Mesenchymal stem cell (in vitro differentiated cells and primary cell): ENCODE data around the gene PRKAG2.

Experiments used
- DNase-seq: peaks from one replicate; pipeline ENCODE4 v3.0.0-alpha.2; 2013
- H2AFZ ChIP-seq: one replicate; pipeline ENCODE4 v1.6.1; 2013; ENCODE audit warnings: low read depth, mild to moderate bottlenecking, control low read depth, inconsistent platforms, low read length, moderate library complexity
- H2AK5ac ChIP-seq: 2 replicates; pipeline ENCODE4 v1.6.1; 2013; ENCODE audit warnings: low read length, moderate library complexity, mild to moderate bottlenecking, inconsistent platforms; ENCODE audit not compliant: severe bottlenecking
- H2BK120ac ChIP-seq: one replicate; pipeline ENCODE4 v1.6.1; 2013; ENCODE audit warnings: low read depth, mild to moderate bottlenecking, inconsistent platforms, low read length, moderate library complexity
- H2BK12ac ChIP-seq, 2 experiments: one replicate each; pipeline ENCODE4 v1.6.1; 2013; ENCODE audit warnings: inconsistent platforms in 2 of 2, low read length in 2 of 2, mild to moderate bottlenecking in 2 of 2, moderate library complexity in 2 of 2, control low read depth in 1 of 2
- H2BK15ac ChIP-seq: one replicate; pipeline ENCODE4 v1.6.1; 2013; ENCODE audit warnings: mild to moderate bottlenecking, low read depth, inconsistent platforms; ENCODE audit not compliant: poor library complexity, severe bottlenecking
- H2BK5ac ChIP-seq: 2 replicates; pipeline ENCODE4 v1.6.1; 2013; ENCODE audit warnings: low read depth, mild to moderate bottlenecking, low read length, control low read depth, inconsistent platforms; ENCODE audit not compliant: poor library complexity, severe bottlenecking
- H3K14ac ChIP-seq, 2 experiments: one replicate each; pipeline ENCODE4 v1.6.1; 2013; ENCODE audit warnings: inconsistent platforms in 2 of 2, low read length in 2 of 2, control low read depth in 1 of 2, mild to moderate bottlenecking in 1 of 2, moderate library complexity in 1 of 2
- H3K18ac ChIP-seq, 2 experiments: one replicate each; pipeline ENCODE4 v1.6.1; 2013; ENCODE audit warnings: inconsistent platforms in 2 of 2, low read length in 2 of 2, control low read depth in 1 of 2, low read depth in 1 of 2, mild to moderate bottlenecking in 1 of 2
- H3K23ac ChIP-seq, 2 experiments: one replicate each; pipeline ENCODE4 v1.6.1; 2013; ENCODE audit warnings: inconsistent platforms in 2 of 2, low read length in 2 of 2, mild to moderate bottlenecking in 2 of 2, moderate library complexity in 2 of 2, control low read depth in 1 of 2
- H3K27ac ChIP-seq: 2 replicates; pipeline ENCODE4 v1.5.1; 2013; ENCODE audit warnings: mild to moderate bottlenecking, moderate library complexity, low read length, control low read depth, inconsistent platforms; ENCODE audit not compliant: poor library complexity, severe bottlenecking
- H3K27me3 ChIP-seq, 2 experiments: 2 replicates each; pipeline versions ENCODE4 v1.6.1 to v1.7.0; 2013; ENCODE audit warnings: low read length in 2 of 2, mild to moderate bottlenecking in 2 of 2, moderate library complexity in 2 of 2, control low read depth in 1 of 2, inconsistent platforms in 1 of 2; ENCODE audit not compliant: control insufficient read depth in 1 of 2, insufficient read depth in 1 of 2
- H3K36me3 ChIP-seq, 2 experiments: 2 replicates each; pipeline versions ENCODE4 v1.6.1 to v1.7.0; 2013; ENCODE audit warnings: low read length in 2 of 2, control low read depth in 1 of 2, inconsistent platforms in 1 of 2, low read depth in 1 of 2, mild to moderate bottlenecking in 1 of 2; ENCODE audit not compliant: insufficient read depth in 2 of 2, control insufficient read depth in 1 of 2
- H3K4ac ChIP-seq, 2 experiments: one replicate each; pipeline ENCODE4 v1.6.1; 2013; ENCODE audit warnings: inconsistent platforms in 2 of 2, low read length in 2 of 2, mild to moderate bottlenecking in 2 of 2, moderate library complexity in 2 of 2, control low read depth in 1 of 2, low read depth in 1 of 2
- H3K4me1 ChIP-seq: 2 replicates; pipeline ENCODE4 v1.6.1; 2013; ENCODE audit warnings: low read depth, low read length, control low read depth; ENCODE audit not compliant: control insufficient read depth, insufficient read depth
- H3K4me2 ChIP-seq: 2 replicates; pipeline ENCODE4 v1.6.1; 2013; ENCODE audit warnings: low read length, mild to moderate bottlenecking, inconsistent platforms; ENCODE audit not compliant: poor library complexity, severe bottlenecking
- H3K4me3 ChIP-seq, 2 experiments: 2 replicates each; pipeline versions ENCODE4 v1.5.1 to v1.7.0; 2013; ENCODE audit warnings: low read length in 2 of 2, mild to moderate bottlenecking in 2 of 2, control low read depth in 1 of 2, low read depth in 1 of 2; ENCODE audit not compliant: insufficient read depth in 1 of 2
- H3K79me1 ChIP-seq: replicated peaks from 2 replicates; pipeline ENCODE4 v1.6.1; 2013; ENCODE audit warnings: mild to moderate bottlenecking, control low read depth, low read length, inconsistent platforms; ENCODE audit not compliant: poor library complexity, severe bottlenecking
- H3K9ac ChIP-seq: 2 replicates; pipeline ENCODE4 v1.7.0; 2013; ENCODE audit warnings: mild to moderate bottlenecking, low read length, moderate library complexity
- H3K9me3 ChIP-seq: 2 replicates; pipeline ENCODE4 v1.7.0; 2013; ENCODE audit warnings: mild to moderate bottlenecking, low read length; ENCODE audit not compliant: control insufficient read depth
- H4K8ac ChIP-seq: one replicate; pipeline ENCODE4 v1.6.1; 2013; ENCODE audit warnings: inconsistent platforms, mild to moderate bottlenecking, low read length, moderate library complexity
- H4K91ac ChIP-seq: one replicate; pipeline ENCODE4 v1.6.1; 2013; ENCODE audit warnings: mild to moderate bottlenecking, low read length, inconsistent platforms
- WGBS: methylation state at CpG from one replicate; pipeline ENCODE4 v1.1.7; 2013; ENCODE audit warnings: mixed read lengths; 5-methylcytosine and 5-hydroxymethylcytosine counted together

PRKAG2 gene

GRCh38 chr7:151544183-151544582, 332.7 kb downstream of the PRKAG2 start:
- no peaks in the 10 kb centered on the region for H3K79me1 ChIP-seq
- H3K18ac ChIP-seq: no peak overlapping the region
- H4K91ac ChIP-seq: no peak overlapping the region
- H2BK15ac ChIP-seq: no peak overlapping the region
- peaks cover 0 to 43% of the 10 kb centered on the region in 2 experiments for H3K27me3 ChIP-seq
- no peaks in the 10 kb centered on the region for H3K9me3 ChIP-seq
- no peak overlapping the region for H3K4ac ChIP-seq
- H3K36me3 ChIP-seq: no peaks in the 10 kb centered on the region
- no peak overlapping the region for H2BK5ac ChIP-seq
- no peak overlapping the region for H3K4me2 ChIP-seq
- no peak overlapping the region for H3K14ac ChIP-seq
- no peak overlapping the region for H2AFZ ChIP-seq
- H3K4me1 ChIP-seq: no peaks in the 10 kb centered on the region
- H4K8ac ChIP-seq: no peak overlapping the region
- no peak overlapping the region for H2AK5ac ChIP-seq
- H3K9ac ChIP-seq: no peak overlapping the region
- no peak overlapping the region for H3K23ac ChIP-seq
- DNase-seq: no peak
- no peak overlapping the region for H3K27ac ChIP-seq
- no peak overlapping the region for H2BK12ac ChIP-seq
- H2BK120ac ChIP-seq: no peak overlapping the region
- H3K4me3 ChIP-seq: no peak overlapping the region

GRCh38 chr7:151542606-151543130, 334.2 kb downstream of the PRKAG2 start:
- H3K4me2 ChIP-seq: no peak overlapping the region
- 92% methylated on average over 6 of the region's 6 CpGs for WGBS
- DNase-seq: no peak

GRCh38 chr7:151541709-151542499, 335.0 kb downstream of the PRKAG2 start:
- no peak overlapping the region for H2BK15ac ChIP-seq
- H3K27me3 ChIP-seq: peaks cover 4 to 30% of the 10 kb centered on the region in 2 experiments
- no peak overlapping the region for H2BK120ac ChIP-seq
- H2AK5ac ChIP-seq: no peak overlapping the region
- no peak overlapping the region for H3K18ac ChIP-seq
- no peak overlapping the region for H3K9ac ChIP-seq
- H3K4me2 ChIP-seq: no peak overlapping the region
- H3K4ac ChIP-seq: no peak overlapping the region
- H3K14ac ChIP-seq: no peak overlapping the region
- no peak overlapping the region for H2BK12ac ChIP-seq
- no peak overlapping the region for H2BK5ac ChIP-seq
- H3K27ac ChIP-seq: no peak overlapping the region
- DNase-seq: no peak
- 86% methylated on average over 16 of the region's 17 CpGs for WGBS
- no peaks in the 10 kb centered on the region for H3K9me3 ChIP-seq
- H3K4me1 ChIP-seq: no peaks in the 10 kb centered on the region
- no peak overlapping the region for H3K23ac ChIP-seq
- H3K36me3 ChIP-seq: no peaks in the 10 kb centered on the region
- H3K79me1 ChIP-seq: no peaks in the 10 kb centered on the region
- no peak overlapping the region for H4K8ac ChIP-seq
- H2AFZ ChIP-seq: no peak overlapping the region
- no peak overlapping the region for H4K91ac ChIP-seq
- no peak overlapping the region for H3K4me3 ChIP-seq

More at GRCh38 chr7:151542606-151543130, 334.2 kb downstream of the PRKAG2 start:
- H2BK15ac ChIP-seq: no peak overlapping the region
- no peak overlapping the region for H2AK5ac ChIP-seq
- no peak overlapping the region for H3K23ac ChIP-seq
- H3K79me1 ChIP-seq: no peaks in the 10 kb centered on the region
- no peak overlapping the region for H3K4me3 ChIP-seq
- H2BK5ac ChIP-seq: no peak overlapping the region
- no peak overlapping the region for H2BK12ac ChIP-seq
- no peaks in the 10 kb centered on the region for H3K4me1 ChIP-seq
- no peak overlapping the region for H2BK120ac ChIP-seq
- peaks cover under 1 to 32% of the 10 kb centered on the region in 2 experiments for H3K27me3 ChIP-seq
- H3K4ac ChIP-seq: no peak overlapping the region
- no peaks in the 10 kb centered on the region for H3K9me3 ChIP-seq
- no peak overlapping the region for H3K9ac ChIP-seq
- H2AFZ ChIP-seq: no peak overlapping the region
- H4K8ac ChIP-seq: no peak overlapping the region
- H3K36me3 ChIP-seq: no peaks in the 10 kb centered on the region
- no peak overlapping the region for H3K27ac ChIP-seq
- no peak overlapping the region for H3K14ac ChIP-seq
- no peak overlapping the region for H4K91ac ChIP-seq
- H3K18ac ChIP-seq: no peak overlapping the region

- H3K79me1 ChIP-seq: no peaks in the 10 kb centered on the region
- no peak overlapping the region for H2BK120ac ChIP-seq
- H3K4ac ChIP-seq: no peak overlapping the region
- no peaks in the 10 kb centered on the region for H3K9me3 ChIP-seq
- WGBS: 98% methylated on average over 4 of the region's 4 CpGs
- no peak overlapping the region for H2BK12ac ChIP-seq
- H3K36me3 ChIP-seq: no peaks in the 10 kb centered on the region
- H3K9ac ChIP-seq: no peak overlapping the region
- peaks cover 4 to 17% of the 10 kb centered on the region in 2 experiments for H3K27me3 ChIP-seq
- no peak overlapping the region for H2BK15ac ChIP-seq
- H3K4me3 ChIP-seq: no peak overlapping the region
- no peak overlapping the region for H2AK5ac ChIP-seq
- H4K8ac ChIP-seq: no peak overlapping the region
- H3K23ac ChIP-seq: no peak overlapping the region
- H2BK5ac ChIP-seq: no peak overlapping the region
- H3K14ac ChIP-seq: no peak overlapping the region
- no peak overlapping the region for H3K27ac ChIP-seq
- H2AFZ ChIP-seq: no peak overlapping the region
- H4K91ac ChIP-seq: no peak overlapping the region
- no peaks in the 10 kb centered on the region for H3K4me1 ChIP-seq
- no peak overlapping the region for H3K4me2 ChIP-seq
- DNase-seq: no peak
- no peak overlapping the region for H3K18ac ChIP-seq
These were observed 336.8 kb downstream of the PRKAG2 start for GRCh38 chr7:151540146-151540545.
